HEK293T (cell line): ENCODE results near the gene MYADML2.

Experiments used
- CTCF ChIA-PET: fragments of 350-600 bp; formaldehyde crosslinking; extraction: SDS; loops from one replicate; lab custom pipeline; 2021; ENCODE audit warnings: antibody characterized with exemption, inconsistent platforms; lab: Yijun Ruan, JAX
- POLR2A ChIA-PET: fragments of 350-600 bp; formaldehyde crosslinking; extraction: SDS; loops from one replicate; lab custom pipeline; 2020; ENCODE audit warnings: antibody characterized with exemption, inconsistent platforms; lab: Yijun Ruan, JAX
- DNase-seq: peaks from one replicate; pipeline ENCODE4 v3.0.0; 2012; ENCODE audit warnings: mixed read lengths; ENCODE audit errors: extremely low spot score
- ARNT ChIP-seq: fragments of 450-650 bp; IDR thresholded peaks from 2 replicates; pipeline ENCODE4 v1.6.1; 2017; ENCODE audit warnings: mild to moderate bottlenecking
- BHLHE40 ChIP-seq: fragments of 450-650 bp; IDR thresholded peaks from 2 replicates; pipeline ENCODE4 v1.6.1; 2016; ENCODE audit warnings: mild to moderate bottlenecking, moderate library complexity, borderline replicate concordance
- CTBP1 ChIP-seq: fragments of 450-650 bp; IDR thresholded peaks from 2 replicates; pipeline ENCODE4 v1.6.1; 2016; ENCODE audit warnings: borderline replicate concordance
- ELF4 ChIP-seq: fragments of 450-650 bp; IDR thresholded peaks from 2 replicates; pipeline ENCODE4 v1.6.1; 2017; ENCODE audit warnings: antibody characterized with exemption
- FOXA1 ChIP-seq: fragments of 450-650 bp; IDR thresholded peaks from 2 replicates; pipeline ENCODE4 v1.6.1; 2016; ENCODE audit warnings: mild to moderate bottlenecking
- FOXK2 ChIP-seq: fragments of 450-650 bp; IDR thresholded peaks from 2 replicates; pipeline ENCODE4 v1.6.1; 2016; ENCODE audit warnings: mild to moderate bottlenecking
- FOXM1 ChIP-seq: fragments of 450-650 bp; IDR thresholded peaks from 2 replicates; pipeline ENCODE4 v1.6.1; 2017; ENCODE audit warnings: mild to moderate bottlenecking, borderline replicate concordance
- HDGF ChIP-seq: fragments of 450-650 bp; IDR thresholded peaks from 2 replicates; pipeline ENCODE4 v1.6.1; 2017; ENCODE audit warnings: antibody characterized with exemption, borderline replicate concordance
- L3MBTL2 ChIP-seq: fragments of 450-650 bp; conservative IDR thresholded peaks from 2 replicates; pipeline ENCODE4 v1.6.1; 2016; ENCODE audit warnings: mild to moderate bottlenecking
- LEF1 ChIP-seq: fragments of 450-650 bp; IDR thresholded peaks from 2 replicates; pipeline ENCODE4 v1.6.1; 2017; ENCODE audit warnings: mild to moderate bottlenecking, borderline replicate concordance
- NFRKB ChIP-seq: fragments of 450-650 bp; IDR thresholded peaks from 2 replicates; pipeline ENCODE4 v1.6.1; 2016; ENCODE audit warnings: mild to moderate bottlenecking, moderate library complexity
- PKNOX1 ChIP-seq: fragments of 450-650 bp; IDR thresholded peaks from 2 replicates; pipeline ENCODE4 v1.6.1; 2016
- SP1 ChIP-seq: fragments of 450-650 bp; IDR thresholded peaks from 2 replicates; pipeline ENCODE4 v1.6.1; 2017
- SUZ12 ChIP-seq: fragments of 450-650 bp; IDR thresholded peaks from 2 replicates; pipeline ENCODE4 v1.6.1; 2016; ENCODE audit warnings: mild to moderate bottlenecking
- TARDBP ChIP-seq: fragments of 450-650 bp; IDR thresholded peaks from 2 replicates; pipeline ENCODE4 v1.6.1; 2016
- ZNF384 ChIP-seq: fragments of 450-650 bp; IDR thresholded peaks from 2 replicates; pipeline ENCODE4 v1.6.1; 2016

The MYADML2 gene

GRCh38 chr17:81934098-81934757, 12.8 kb downstream of the MYADML2 start:
- TF ChIP-seq FOXK2 (no peak), SP1 (no peak), TARDBP (no peak), FOXA1 (no peak), ELF4 (no peak), BHLHE40 (no peak)
- ChIA-PET CTCF (no interaction called here), POLR2A (interaction anchor here (1.0 to 4.4 kb wide), 5 partner anchors 7 to 130 kb away, joined by 3 to 37 read pairs (median 4); partner anchors contain the start of gene MAFG)
- DNase-seq = no peak

- TF ChIP-seq LEF1 (no peak), PKNOX1 (no peak), CTBP1 (no peak), TARDBP (no peak), FOXA1 (no peak), ZNF384 (no peak), HDGF (no peak; the same call in 1 of the 2 replicates), SP1 (no peak), ELF4 (no peak), ARNT (no peak), L3MBTL2 (no peak), NFRKB (no peak), FOXK2 (no peak), SUZ12 (no peak), FOXM1 (no peak), BHLHE40 (no peak)
- CTCF ChIA-PET = no interaction called here
- no peak for DNase-seq
- POLR2A ChIA-PET = interaction anchor here (0.7 to 1.5 kb wide), 4 partner anchors 9 to 294 kb away, joined by 3 read pairs; no protein-coding TSS in a partner anchor
These were observed 13.8 kb downstream of the MYADML2 start for GRCh38 chr17:81933178-81933699.

- ChIA-PET CTCF (no interaction called here), POLR2A (interaction anchor here (1.1 to 2.1 kb wide), 3 partner anchors 8 to 293 kb away, joined by 3 to 13 read pairs (median 3); no protein-coding TSS in a partner anchor)
- TF ChIP-seq LEF1 = no peak
- peak; percentile 89 for TF ChIP-seq FOXM1
- DNase-seq = no peak
These were observed 14.6 kb downstream of the MYADML2 start for GRCh38 chr17:81932333-81932983.

- CTCF ChIA-PET = no interaction called here
These were observed 15.3 kb downstream of the MYADML2 start for GRCh38 chr17:81931557-81932332.

DNA sequence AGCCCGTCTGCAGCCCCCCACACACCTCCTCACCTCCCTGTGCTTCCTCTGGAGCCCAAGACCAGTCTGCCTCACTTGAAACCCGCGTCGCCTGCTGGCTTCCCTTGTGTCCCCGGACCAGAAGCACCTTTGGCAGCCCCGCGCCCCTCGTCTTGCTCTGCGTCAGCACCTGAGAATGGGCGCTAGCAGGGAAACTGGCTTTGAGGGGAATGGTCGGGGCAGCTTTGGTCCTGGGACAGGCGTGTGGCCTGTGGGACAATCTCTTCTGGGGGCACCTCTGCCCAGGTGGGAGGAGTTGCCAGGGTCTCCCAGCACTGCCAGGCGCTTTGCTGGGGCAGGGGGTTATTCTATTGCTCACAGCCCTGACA, 15.9 kb downstream of the MYADML2 start:
- POLR2A ChIA-PET = interaction anchor here (1.9 to 2.1 kb wide), 2 partner anchors 9 to 12 kb away, joined by 5 to 13 read pairs; no protein-coding TSS in a partner anchor
- CTCF ChIA-PET = no interaction called here
- no peak for TF ChIP-seq LEF1
- TF ChIP-seq FOXM1 = no peak
- TF ChIP-seq L3MBTL2 = no peak
- TF ChIP-seq ELF4 = no peak
- no peak for DNase-seq

More at GRCh38 chr17:81931557-81932332, 15.3 kb downstream of the MYADML2 start:
- TF ChIP-seq LEF1 (no peak), L3MBTL2 (no peak), CTBP1 (no peak), TARDBP (no peak), NFRKB (no peak), FOXM1 (no peak), FOXK2 (no peak), ELF4 (no peak), ARNT (no peak), BHLHE40 (no peak), SUZ12 (no peak), PKNOX1 (no peak), ZNF384 (no peak), FOXA1 (no peak), SP1 (no peak), HDGF (no peak)
- POLR2A ChIA-PET = interaction anchor here (1.9 to 2.1 kb wide), 2 partner anchors 8 to 11 kb away, joined by 5 to 13 read pairs; no protein-coding TSS in a partner anchor
- no peak for DNase-seq
